ENCODE measurements around the gene WASHC4. TPM values are rescaled to one million over a fixed set of nuclear protein-coding genes. Genes with fewer than 3 reads are reported as not detected.

The WASHC4 gene
- total RNA-seq, 1 donor from 2014 or later = 32.0 TPM

DNA sequence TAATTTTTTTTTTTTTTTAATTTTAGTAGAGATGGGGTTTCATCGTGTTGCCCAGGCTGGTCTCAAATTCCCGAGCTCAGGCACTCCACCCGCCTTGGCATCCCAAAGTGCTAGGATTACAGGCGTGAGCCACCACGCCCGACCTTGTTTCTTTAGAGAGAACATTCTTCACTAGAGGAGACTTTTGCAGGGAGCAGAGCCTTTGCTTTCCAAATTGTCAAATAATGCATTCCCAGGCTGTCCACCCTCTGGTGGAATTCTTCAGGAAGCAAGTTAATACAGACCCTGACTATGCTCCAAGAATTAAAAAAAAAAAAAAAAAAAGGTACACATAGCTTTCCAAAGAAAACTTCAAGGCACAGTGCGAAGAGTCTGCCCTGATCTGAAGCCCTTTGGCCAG is 30.1 kb upstream of the WASHC4 start:
- Mint-ChIP-seq H3K9me3 (no peaks in the 10 kb centered on the region), H3K27me3 (ENCODE audit: low read depth) (peaks cover 6% of the 10 kb centered on the region), H3K4me1 (no peaks in the 10 kb centered on the region), H3K36me3 (ENCODE audit: low read depth) (no peaks in the 10 kb centered on the region), H3K27ac (ENCODE audit: unreplicated experiment) (no peak overlapping the region), H3K4me3 (no peak overlapping the region)
- no peak for DNase-seq (ENCODE audit: low read depth, low spot score)
- TF ChIP-seq, protein P1, sequence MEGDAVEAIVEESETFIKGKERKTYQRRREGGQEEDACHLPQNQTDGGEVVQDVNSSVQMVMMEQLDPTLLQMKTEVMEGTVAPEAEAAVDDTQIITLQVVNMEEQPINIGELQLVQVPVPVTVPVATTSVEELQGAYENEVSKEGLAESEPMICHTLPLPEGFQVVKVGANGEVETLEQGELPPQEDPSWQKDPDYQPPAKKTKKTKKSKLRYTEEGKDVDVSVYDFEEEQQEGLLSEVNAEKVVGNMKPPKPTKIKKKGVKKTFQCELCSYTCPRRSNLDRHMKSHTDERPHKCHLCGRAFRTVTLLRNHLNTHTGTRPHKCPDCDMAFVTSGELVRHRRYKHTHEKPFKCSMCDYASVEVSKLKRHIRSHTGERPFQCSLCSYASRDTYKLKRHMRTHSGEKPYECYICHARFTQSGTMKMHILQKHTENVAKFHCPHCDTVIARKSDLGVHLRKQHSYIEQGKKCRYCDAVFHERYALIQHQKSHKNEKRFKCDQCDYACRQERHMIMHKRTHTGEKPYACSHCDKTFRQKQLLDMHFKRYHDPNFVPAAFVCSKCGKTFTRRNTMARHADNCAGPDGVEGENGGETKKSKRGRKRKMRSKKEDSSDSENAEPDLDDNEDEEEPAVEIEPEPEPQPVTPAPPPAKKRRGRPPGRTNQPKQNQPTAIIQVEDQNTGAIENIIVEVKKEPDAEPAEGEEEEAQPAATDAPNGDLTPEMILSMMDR (conservative IDR thresholded peaks at IDR 0.05) = no peak

DNA sequence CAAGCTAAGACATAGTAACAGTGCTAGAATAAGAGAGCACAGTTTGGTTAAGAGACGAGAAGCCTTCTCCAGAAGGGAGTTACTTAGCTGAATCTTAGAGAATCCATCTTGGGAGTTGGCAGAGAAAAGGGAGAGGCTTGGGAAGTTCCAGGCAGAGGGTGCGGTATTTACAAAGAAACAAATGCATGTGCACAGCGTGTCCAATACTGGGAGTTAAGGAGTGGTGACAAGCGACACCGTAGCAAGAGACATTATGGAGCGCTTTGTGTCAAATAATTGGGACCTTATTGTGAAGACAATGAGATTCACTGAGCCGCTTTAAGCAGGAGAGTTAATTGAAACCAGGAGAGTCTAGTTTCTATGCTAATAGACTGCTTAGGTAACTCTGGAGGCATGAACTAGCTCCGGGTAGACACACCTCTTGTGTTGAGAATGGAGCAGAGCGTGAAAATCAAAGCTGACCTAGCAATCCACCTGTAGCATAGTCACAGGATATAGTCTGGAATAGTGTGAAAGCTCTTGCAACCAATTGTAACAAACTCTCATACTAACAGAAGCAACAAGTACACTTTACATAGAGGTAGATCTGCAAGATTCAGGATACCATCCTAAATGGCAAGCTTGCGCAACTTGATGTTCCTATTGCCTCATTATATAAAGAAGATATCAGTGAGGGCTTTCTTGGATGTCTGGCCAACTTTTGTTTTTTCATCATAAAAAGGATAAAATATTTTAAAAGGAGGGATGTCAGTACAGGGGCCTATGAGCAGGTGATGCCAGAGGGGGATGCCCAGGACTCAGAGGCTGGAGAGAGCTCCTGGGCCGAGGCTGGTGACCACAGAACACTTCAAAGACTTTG is 28.6 kb upstream of the WASHC4 start:
- TF ChIP-seq, protein P1 (conservative IDR thresholded peaks at IDR 0.05) = no peak
- no peak overlapping the region for H3K4me3 Mint-ChIP-seq
- H3K27me3 Mint-ChIP-seq (ENCODE audit: low read depth) = peaks cover 19% of the 10 kb centered on the region
- H3K9me3 Mint-ChIP-seq = no peaks in the 10 kb centered on the region
- peaks cover 11% of the 10 kb centered on the region for H3K4me1 Mint-ChIP-seq
- no peak for DNase-seq (ENCODE audit: low read depth, low spot score)
- H3K27ac Mint-ChIP-seq (ENCODE audit: unreplicated experiment) = no peak overlapping the region
- H3K36me3 Mint-ChIP-seq (ENCODE audit: low read depth) = no peaks in the 10 kb centered on the region

DNA sequence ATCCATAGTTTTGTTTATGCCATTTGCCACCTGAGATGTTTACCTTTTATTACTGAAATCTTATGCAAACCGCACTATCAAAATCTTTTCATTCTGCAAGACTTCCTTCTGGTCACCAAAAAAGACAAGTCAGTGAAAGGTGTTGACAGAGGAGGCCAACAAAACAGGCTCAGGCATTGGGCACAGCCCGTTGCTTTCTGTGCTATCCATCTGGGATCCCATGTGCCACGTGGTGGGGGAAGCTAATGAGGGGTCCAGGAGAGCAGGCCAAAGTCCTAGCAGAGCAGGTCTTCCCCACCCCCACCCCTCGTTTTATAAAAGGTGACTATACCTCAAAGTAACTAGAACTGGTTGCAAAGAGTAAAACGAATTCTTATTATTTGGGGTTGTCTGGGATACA is 24.5 kb upstream of the WASHC4 start:
- peaks cover 4% of the 10 kb centered on the region for H3K36me3 Mint-ChIP-seq (ENCODE audit: low read depth)
- TF ChIP-seq, protein P1 (conservative IDR thresholded peaks at IDR 0.05) = no peak
- no peak for DNase-seq (ENCODE audit: low read depth, low spot score)
- peak overlapping the region; percentile 87 for H3K4me3 Mint-ChIP-seq
- no peak overlapping the region for H3K27ac Mint-ChIP-seq (ENCODE audit: unreplicated experiment)
- H3K27me3 Mint-ChIP-seq (ENCODE audit: low read depth) = peaks cover 20% of the 10 kb centered on the region
- peaks cover 10% of the 10 kb centered on the region for H3K9me3 Mint-ChIP-seq
- peaks cover 13% of the 10 kb centered on the region for H3K4me1 Mint-ChIP-seq

DNA sequence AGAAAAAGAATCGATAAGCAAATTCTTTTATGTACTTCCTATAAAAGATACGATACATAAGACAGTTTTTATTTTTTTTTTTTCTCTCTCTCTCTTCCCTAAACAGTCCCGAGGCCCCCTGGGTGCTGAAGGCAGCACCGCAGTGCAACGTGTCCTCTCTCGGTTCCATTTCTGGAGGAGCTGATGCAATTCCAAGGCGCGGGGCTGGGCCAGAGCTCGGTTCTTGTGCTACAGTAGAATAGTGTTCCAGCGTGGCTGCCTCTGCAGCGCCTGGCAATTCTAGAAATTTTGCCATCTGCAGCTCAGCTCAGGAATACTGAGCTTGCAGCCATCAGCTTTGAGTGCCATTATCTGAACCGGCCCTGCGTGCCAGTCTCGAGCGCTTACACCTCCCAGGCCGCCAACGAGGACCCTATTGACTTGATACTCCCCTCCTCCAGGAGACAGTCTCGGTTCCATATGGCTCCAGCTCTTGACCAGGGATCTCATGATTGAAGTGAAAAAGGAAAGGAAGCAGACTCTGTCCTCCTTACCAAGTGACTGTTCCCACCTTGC is 23.9 kb upstream of the WASHC4 start:
- peak; percentile 7 for DNase-seq (ENCODE audit: low read depth, low spot score)
- H3K36me3 Mint-ChIP-seq (ENCODE audit: low read depth) = peaks cover 4% of the 10 kb centered on the region
- peaks cover 10% of the 10 kb centered on the region for H3K9me3 Mint-ChIP-seq
- TF ChIP-seq, protein P1 (conservative IDR thresholded peaks at IDR 0.05) = peak; percentile 27
- H3K4me1 Mint-ChIP-seq = peaks cover 13% of the 10 kb centered on the region
- H3K4me3 Mint-ChIP-seq = peak overlapping the region; percentile 87
- peaks cover 22% of the 10 kb centered on the region for H3K27me3 Mint-ChIP-seq (ENCODE audit: low read depth)
- H3K27ac Mint-ChIP-seq (ENCODE audit: unreplicated experiment) = peak overlapping the region; percentile 14

DNA sequence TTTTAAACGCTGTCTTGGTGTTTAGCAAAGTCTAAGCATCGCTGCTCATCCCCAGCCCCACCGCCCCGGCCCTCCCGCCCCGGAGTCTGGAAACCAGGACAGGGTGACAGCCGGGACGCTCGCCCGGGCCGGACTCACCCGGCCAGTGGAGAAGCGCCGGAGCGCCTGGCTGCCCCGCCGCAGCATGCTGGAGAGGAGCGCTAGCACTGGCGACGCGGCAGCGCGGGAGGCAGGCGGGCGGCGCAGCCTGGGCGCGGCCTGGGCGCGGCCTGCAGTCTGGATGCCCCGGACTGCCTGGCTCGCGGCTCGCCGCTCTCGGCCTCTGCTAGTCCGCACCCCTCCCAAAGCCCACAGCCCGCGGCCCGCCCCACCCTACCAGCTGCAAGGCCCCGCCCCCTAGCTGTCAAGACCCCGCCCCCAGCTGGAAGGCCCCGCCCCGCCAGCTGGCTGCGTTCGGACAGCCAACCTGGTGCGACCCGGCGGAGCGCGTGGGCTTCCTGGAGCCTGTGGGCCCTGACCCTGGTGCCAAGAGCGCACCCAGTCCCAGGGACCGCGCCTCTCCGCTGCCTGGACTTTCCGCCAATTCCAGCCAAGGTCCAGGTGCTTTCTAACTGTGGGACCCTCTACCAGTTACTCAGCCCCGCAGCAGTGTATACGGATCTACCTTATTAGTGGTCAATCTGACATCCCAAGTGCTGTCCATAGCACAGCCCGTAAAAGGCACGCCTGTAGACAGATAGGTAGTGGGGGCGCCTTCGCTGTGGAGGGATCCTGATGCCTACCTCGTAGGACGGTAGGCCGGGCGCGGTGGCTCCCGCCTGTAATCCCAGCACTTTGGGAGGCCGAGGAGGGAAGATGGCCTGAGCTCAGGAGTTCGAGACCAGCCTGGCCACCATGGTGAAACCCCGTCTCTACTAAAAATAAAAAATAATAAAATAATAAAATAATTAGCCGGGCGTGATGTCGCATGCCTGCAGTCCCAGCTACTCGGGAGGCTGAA is 23.0 kb upstream of the WASHC4 start, which contains the start of gene ALDH1L2:
Gene ALDH1L2, minus strand, starts transcription at position 208 of the 1,000 bp plus-strand sequence. Its CDS starts 22 bp downstream, at position 186.
- H3K36me3 Mint-ChIP-seq (ENCODE audit: low read depth) = peaks cover 4% of the 10 kb centered on the region
- H3K4me1 Mint-ChIP-seq = peaks cover 13% of the 10 kb centered on the region
- peak; percentile 69 for DNase-seq (ENCODE audit: low read depth, low spot score)
- peak within 1 kb of the TSS; percentile 14 for H3K27ac Mint-ChIP-seq (ENCODE audit: unreplicated experiment)
- H3K27me3 Mint-ChIP-seq (ENCODE audit: low read depth) = peaks cover 22% of the 10 kb centered on the region
- H3K9me3 Mint-ChIP-seq = peaks cover 10% of the 10 kb centered on the region
- TF ChIP-seq, protein P1 (conservative IDR thresholded peaks at IDR 0.05) = no peak
- peak within 1 kb of the TSS; percentile 87 for H3K4me3 Mint-ChIP-seq
